Pancreas (tissue), 10 donors: ENCODE data around the gene LNPK. TPM values are rescaled to one million over a fixed set of nuclear protein-coding genes. Genes with fewer than 3 reads are reported as not detected.

Experiments
- ATAC-seq, 4 donors: fragments of 200-7000 bp; cut with Tn5 transposase; one replicate each; pipeline versions ENCODE4 v1.8.0 to v1.9.1; 2020; ENCODE audit warnings: mild to moderate bottlenecking in 4 of 4, moderate library complexity in 4 of 4
- DNase-seq, 6 donors: peaks; one replicate each; pipeline ENCODE4 v3.0.0-alpha.2; 2020
- FAIRE-seq: peaks from 2 replicates; lab custom pipeline; 2012; peaks lifted over from hg19 to GRCh38; lab: Jason Lieb, UNC
- H3K27ac ChIP-seq, 4 donors: fragments of 200-600 bp; sonication (generic); 1 replicate in 3 of 4; 2 replicates in 1 of 4; pipeline versions ENCODE4 v1.5.0 to v1.8.0; 2020
- H3K27me3 ChIP-seq, 4 donors: fragments of 200-600 bp; one replicate each; pipeline ENCODE4 v1.8.0; 2021
- H3K36me3 ChIP-seq, 3 donors: fragments of 200-600 bp; sonication (generic) in 1 of 3; one replicate each; pipeline versions ENCODE4 v1.5.0 to v1.8.0; 2020 to 2021
- H3K4me1 ChIP-seq, 3 donors: fragments of 200-600 bp; one replicate each; pipeline ENCODE4 v1.8.0; 2021
- H3K4me3 ChIP-seq, 4 donors: fragments of 200-600 bp; sonication (generic) in 2 of 4; one replicate each; pipeline versions ENCODE4 v1.5.0 to v1.8.0; 2020 to 2021
- H3K9me3 ChIP-seq, 4 donors: fragments of 200-600 bp; one replicate each; pipeline ENCODE4 v1.8.0; 2021
- CTCF ChIP-seq, 4 donors: fragments of 200-600 bp; sonication (generic) in 3 of 4; IDR thresholded peaks; one replicate each; pipeline versions ENCODE4 v1.5.0 to v1.8.0; 2021; ENCODE audit warnings: antibody characterized with exemption in 4 of 4
- WGBS, 2 donors: extraction: QIAGEN DNeasy Blood & Tissue Kit; methylation state at CpG; one replicate each; pipeline ENCODE4 v1.1.7; 2013; 5-methylcytosine and 5-hydroxymethylcytosine counted together
- intact Hi-C, 3 donors: fragments of 100-400 bp; cut with DNase I; formaldehyde crosslinking; loops; one replicate each; pipeline versions ENCODE4 v1.11.1 to v1.14.2; 2022
- polyA plus RNA-seq, 2 donors: library from polyadenylated mRNA; stranded (reverse); fragments of 200-250 nt; gene quantifications; one replicate each; pipeline ENCODE4 v1.2.3, GENCODE V29; 2013
- total RNA-seq, 6 donors: library from RNA; stranded (reverse); fragmentation: NEBNext Ultra II Directional in 4 of 6; extraction: Animal tissue kit (Norgen Biotek cat#: 25700) in 4 of 6; gene quantifications; one replicate each; pipeline versions ENCODE4 v1.2.1 to v1.2.4, GENCODE V29; 2021 to 2023
- donor health status: healthy with polysubstance abuse.
- donor health status: DM: no; HTN: no; CAD: no; lungs with moderate emphysema.
- donor health status: DM: no; HTN: no; CAD: no.
- donor health status: control.
- donor health status: control.
- donor health status: Bipolar disorder and iron deficiency.
- donor health status: DM: yes; HTN: yes; CAD: no.
- donor health status: DM: no; HTN: no; CAD: no.
- donor health status: DM: no; HTN: no; CAD: no.
- donor health status: DM: yes; HTN: yes; CAD: no.

Gene LNPK
- total RNA-seq (10 to 100 TPM in 3 of 6 donors, 1 to 10 TPM in 3; 7.0 to 14.8 (median 9.7) TPM), polyA plus RNA-seq (1 to 10 TPM; 1.3 to 3.2 TPM)

DNA sequence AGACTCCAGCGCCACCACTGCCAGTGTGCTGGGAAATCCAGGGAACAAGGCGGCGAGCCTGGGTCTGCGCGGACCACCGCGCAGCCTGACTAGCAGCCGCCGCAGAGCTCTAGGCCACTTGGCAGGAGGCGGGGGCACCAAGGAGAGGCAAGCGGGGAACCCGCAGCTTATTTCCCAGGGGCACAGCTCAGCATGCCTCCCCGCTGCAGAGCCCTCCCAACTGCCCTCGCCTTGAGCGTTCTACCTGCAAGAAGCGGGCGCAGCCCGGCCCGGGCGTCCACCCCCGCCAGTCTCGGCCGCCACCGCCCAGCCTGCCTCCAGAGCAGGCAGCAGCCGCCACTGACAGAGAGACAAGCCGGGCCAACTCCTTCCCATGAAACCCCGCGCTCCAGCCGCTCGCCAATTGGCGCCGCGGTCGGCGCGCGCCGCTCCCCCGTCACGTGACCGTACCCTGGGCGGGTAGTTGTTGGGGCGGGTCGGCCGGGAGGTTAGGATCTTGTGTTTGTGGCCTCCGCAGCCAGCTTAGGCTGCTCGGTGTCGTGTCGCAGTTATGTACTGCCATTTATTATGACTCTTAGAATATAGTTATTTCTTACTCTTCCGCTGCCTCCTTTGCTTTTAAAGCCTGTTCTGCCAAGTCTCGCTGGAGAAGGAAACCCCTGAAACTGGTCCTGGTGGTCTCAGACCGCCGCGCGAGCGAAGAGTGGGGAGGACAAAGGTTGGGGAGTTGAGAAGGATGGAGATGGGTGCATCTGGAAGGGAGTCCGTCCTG is at the start of gene LNPK:
TSS of gene LNPK (minus strand) at position 352 of the 772 bp plus-strand sequence. CDS start 6,683 bp downstream, outside the sequence.
- H3K4me3 ChIP-seq, result peak within 1 kb of the TSS; percentile 75 to 96 (median 86)
- H3K9me3 ChIP-seq, result no peaks in the 10 kb centered on the region
- H3K27ac ChIP-seq, result peak within 1 kb of the TSS; percentile 68 to 88 (median 84)
- no peaks in the 10 kb centered on the region for H3K27me3 ChIP-seq
- 0 to 1% methylated on average over 55 to 57 of the region's 57 CpGs for WGBS, 2 donors
- no peaks in the 10 kb centered on the region for H3K36me3 ChIP-seq
- FAIRE-seq (no peak), ATAC-seq (peak; percentile 96 to 99 (median 97)), DNase-seq (peak; percentile 92 to 98 (median 94))
- intact Hi-C loops, result no loop called here
- no peak for TF ChIP-seq CTCF (IDR thresholded peaks at IDR 0.05)
- H3K4me1 ChIP-seq, result peaks cover 0 to 10% (median 5%) of the 10 kb centered on the region in 3 donors

DNA sequence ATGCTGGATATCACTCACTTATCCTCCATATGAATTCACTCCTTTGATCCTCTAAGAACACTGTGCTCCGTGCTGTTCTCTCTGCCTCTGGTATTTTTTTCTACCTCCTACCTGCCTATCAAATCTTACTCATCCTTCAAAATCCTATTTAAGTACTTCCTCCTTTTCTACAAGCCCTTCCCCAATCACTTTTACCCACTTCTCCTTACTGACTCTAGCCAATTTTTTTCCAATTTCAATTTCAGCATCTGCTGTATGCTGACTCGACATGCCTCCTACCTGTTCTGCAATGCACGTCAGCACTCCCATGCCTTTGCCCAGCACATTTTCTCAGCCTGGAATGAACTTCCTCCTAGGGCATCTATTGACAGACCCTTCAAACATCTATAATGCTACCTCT is 37.3 kb upstream of the LNPK start:
- TF ChIP-seq CTCF (IDR thresholded peaks at IDR 0.05), result no peak
- WGBS, 2 donors, result 34 to 49% methylated on average over 3 of the region's 3 CpGs
- Histone ChIP-seq H3K9me3 (no peaks in the 10 kb centered on the region), H3K4me1 (no peaks in the 10 kb centered on the region), H3K36me3 (no peaks in the 10 kb centered on the region), H3K27me3 (no peaks in the 10 kb centered on the region), H3K27ac (no peak overlapping the region), H3K4me3 (no peak overlapping the region)
- no peak for DNase-seq
- ATAC-seq, result no peak
- FAIRE-seq, result no peak
- intact Hi-C loops, result no loop called here

DNA sequence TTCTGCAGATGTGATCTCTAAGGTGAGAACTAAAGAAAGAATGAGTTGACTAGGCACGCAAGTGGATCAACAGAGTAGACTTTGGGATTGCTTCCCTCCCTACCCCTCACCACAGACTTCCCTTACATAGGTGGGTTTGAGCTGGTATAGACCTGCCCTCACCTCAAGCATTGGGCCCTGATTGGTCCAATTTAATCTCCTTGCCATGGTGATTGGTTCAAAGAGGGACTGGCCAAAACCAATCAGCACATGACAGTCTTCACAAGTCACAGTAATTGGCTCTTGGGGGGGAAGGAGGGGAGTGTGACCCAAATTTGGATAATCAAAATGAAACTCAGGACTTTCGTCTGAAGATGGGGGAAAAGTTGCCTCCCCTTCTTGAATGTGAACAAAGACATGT is 36.6 kb upstream of the LNPK start:
- no peak overlapping the region for H3K4me3 ChIP-seq
- no peak overlapping the region for H3K27ac ChIP-seq
- no peak for TF ChIP-seq CTCF (IDR thresholded peaks at IDR 0.05)
- H3K27me3 ChIP-seq, result no peaks in the 10 kb centered on the region
- WGBS, 2 donors, result 56 to 72% methylated on average over 2 of the region's 2 CpGs
- ATAC-seq (no peak), FAIRE-seq (no peak), DNase-seq (no peak)
- H3K9me3 ChIP-seq, result no peaks in the 10 kb centered on the region
- H3K36me3 ChIP-seq, result no peaks in the 10 kb centered on the region
- intact Hi-C loops, result no loop called here
- H3K4me1 ChIP-seq, result no peaks in the 10 kb centered on the region

DNA sequence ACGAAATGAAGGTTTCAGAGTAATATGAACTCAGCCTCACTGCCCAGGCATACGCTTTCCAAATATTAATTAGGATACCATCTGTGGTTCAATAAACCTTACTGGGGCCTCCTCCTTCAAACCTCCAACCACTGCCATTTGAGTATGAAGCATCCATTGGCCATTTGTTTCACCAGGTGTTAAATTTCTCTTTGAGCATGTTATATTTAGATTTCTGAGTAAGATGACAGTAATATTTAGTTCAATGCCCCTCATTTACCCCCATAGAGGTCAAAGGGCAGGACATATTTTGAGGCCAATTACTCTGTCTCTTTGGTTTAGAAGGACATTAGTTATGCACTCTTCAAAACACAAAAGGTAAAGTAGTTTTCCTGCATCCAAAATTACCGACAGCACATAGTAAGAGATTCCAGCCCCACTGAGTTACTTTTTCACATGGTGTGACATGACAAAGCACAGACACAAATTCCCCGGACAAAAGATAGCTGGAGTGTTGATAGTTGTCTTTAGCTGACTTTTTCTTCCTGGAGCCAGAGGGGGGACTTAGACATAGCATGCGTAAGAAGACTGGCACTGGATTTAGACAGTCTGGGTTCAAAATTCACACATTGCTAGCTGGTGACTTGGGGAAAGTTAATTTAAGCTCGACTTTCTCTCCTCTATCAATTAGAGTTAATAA is 33.1 kb upstream of the LNPK start:
- no peaks in the 10 kb centered on the region for H3K4me1 ChIP-seq
- ATAC-seq, result no peak
- intact Hi-C loops, result no loop called here
- TF ChIP-seq CTCF (IDR thresholded peaks at IDR 0.05), result no peak
- FAIRE-seq, result no peak
- H3K36me3 ChIP-seq, result no peaks in the 10 kb centered on the region
- DNase-seq, result no peak
- H3K27me3 ChIP-seq, result no peaks in the 10 kb centered on the region
- WGBS, 2 donors, result 68 to 70% methylated on average over 6 of the region's 6 CpGs
- no peak overlapping the region for H3K4me3 ChIP-seq
- no peaks in the 10 kb centered on the region for H3K9me3 ChIP-seq
- no peak overlapping the region for H3K27ac ChIP-seq
